GM12878 (cell line): ENCODE results near the gene DNAH17.

Experiments
- CHD1 ChIP-seq: IDR thresholded peaks from 2 replicates; pipeline ENCODE4 v1.6.1; 2012; ENCODE audit warnings: low read depth, low read length, improper control_type of control experiment
- CHD4 ChIP-seq: fragments of 200-600 bp; sonication (generic); IDR thresholded peaks from 2 replicates; pipeline ENCODE4 v1.6.1; 2016; ENCODE audit warnings: mild to moderate bottlenecking
- CTCF ChIP-seq, 3 experiments: IDR thresholded peaks in 2 of 3; conservative IDR thresholded peaks in 1 of 3; 2 replicates each; pipeline ENCODE4 v1.5.1; 2011; ENCODE audit warnings: low read depth in 3 of 3, low read length in 3 of 3, mild to moderate bottlenecking in 3 of 3, control low read depth in 2 of 3, moderate library complexity in 2 of 3, inconsistent platforms in 1 of 3, mixed read lengths in 1 of 3; ENCODE audit not compliant: control insufficient read depth in 2 of 3, insufficient read depth in 1 of 3; ENCODE audit errors: extremely low read depth in 1 of 3
- EGR1 ChIP-seq, 2 experiments: IDR thresholded peaks; 1 replicate in 1 of 2; 2 replicates in 1 of 2; pipeline ENCODE4 v1.6.1; 2011 to 2012; ENCODE audit warnings: low read depth in 2 of 2, low read length in 2 of 2, borderline replicate concordance in 1 of 2, mild to moderate bottlenecking in 1 of 2, moderate library complexity in 1 of 2
- HCFC1 ChIP-seq: fragments of 150-350 bp; IDR thresholded peaks from 2 replicates; pipeline ENCODE4 v1.6.1; 2014; ENCODE audit warnings: low read length
- MTA3 ChIP-seq: IDR thresholded peaks from 2 replicates; pipeline ENCODE4 v1.6.1; 2012; ENCODE audit warnings: low read length, inconsistent platforms, borderline replicate concordance
- POLR2A ChIP-seq: IDR thresholded peaks from 2 replicates; pipeline ENCODE4 v1.6.1; 2011; ENCODE audit warnings: low read depth, mild to moderate bottlenecking, low read length
- RCOR1 ChIP-seq: conservative IDR thresholded peaks from 2 replicates; pipeline ENCODE4 v1.6.1; 2012; ENCODE audit warnings: low read depth, low read length, improper control_type of control experiment
- SREBF2 ChIP-seq: IDR thresholded peaks from 2 replicates; pipeline ENCODE4 v1.6.1; 2012; ENCODE audit warnings: mild to moderate bottlenecking, low read length

GRCh38 chr17:78624324-78625151, 47.3 kb upstream of the DNAH17 start:
- TF ChIP-seq RCOR1 (no peak), CTCF (IDR thresholded peaks at IDR 0.05 in 2 of 3, conservative IDR thresholded peaks at IDR 0.05 in 1 of 3; ENCODE audit: control insufficient read depth in 2 of 3, extremely low read depth in 1 of 3, insufficient read depth in 1 of 3, low read depth in 3 of 3, low read length in 3 of 3) (no peak), SREBF2 (no peak), CHD4 (no peak), HCFC1 (no peak), CHD1 (no peak), POLR2A (no peak), MTA3 (no peak), EGR1 (IDR thresholded peaks at IDR 0.05; ENCODE audit: borderline replicate concordance in 1 of 2, low read depth in 2 of 2, low read length in 2 of 2) (no peak)
